Measurements from ENCODE around the gene TOP2B.

- TF ChIP-seq, protein P1, sequence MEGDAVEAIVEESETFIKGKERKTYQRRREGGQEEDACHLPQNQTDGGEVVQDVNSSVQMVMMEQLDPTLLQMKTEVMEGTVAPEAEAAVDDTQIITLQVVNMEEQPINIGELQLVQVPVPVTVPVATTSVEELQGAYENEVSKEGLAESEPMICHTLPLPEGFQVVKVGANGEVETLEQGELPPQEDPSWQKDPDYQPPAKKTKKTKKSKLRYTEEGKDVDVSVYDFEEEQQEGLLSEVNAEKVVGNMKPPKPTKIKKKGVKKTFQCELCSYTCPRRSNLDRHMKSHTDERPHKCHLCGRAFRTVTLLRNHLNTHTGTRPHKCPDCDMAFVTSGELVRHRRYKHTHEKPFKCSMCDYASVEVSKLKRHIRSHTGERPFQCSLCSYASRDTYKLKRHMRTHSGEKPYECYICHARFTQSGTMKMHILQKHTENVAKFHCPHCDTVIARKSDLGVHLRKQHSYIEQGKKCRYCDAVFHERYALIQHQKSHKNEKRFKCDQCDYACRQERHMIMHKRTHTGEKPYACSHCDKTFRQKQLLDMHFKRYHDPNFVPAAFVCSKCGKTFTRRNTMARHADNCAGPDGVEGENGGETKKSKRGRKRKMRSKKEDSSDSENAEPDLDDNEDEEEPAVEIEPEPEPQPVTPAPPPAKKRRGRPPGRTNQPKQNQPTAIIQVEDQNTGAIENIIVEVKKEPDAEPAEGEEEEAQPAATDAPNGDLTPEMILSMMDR (IDR thresholded peaks at IDR 0.05): no peak
- no peak for TF ChIP-seq POLR2AphosphoS5 (IDR thresholded peaks at IDR 0.05)
Observed at GRCh38 chr3:25548836-25549235, 115.9 kb downstream of the TOP2B start.
